ENCODE data around the gene VCP. TPM values are rescaled to one million over a fixed set of nuclear protein-coding genes. Genes with fewer than 3 reads are reported as not detected.

The VCP gene
- total and polyA plus RNA-seq, 2 experiments from 2014 or later: 130 to 408 TPM

Small RNA genes within 50 kb of the gene (small RNA-seq; reads per million reads assigned to genes)
- not detected for gene RN7SL338P (ENCODE audit: low replicate concordance)

Other genes starting within 250 kb of the VCP start
- 0.14 and 0.19 TPM in 2 replicates for gene PHF24, start 114.3 kb downstream of the VCP start, total RNA-seq (2014; rRNA removed; shearing (Covaris generic))
- 0.03 and 0.05 TPM in 2 replicates for gene PHF24, start 114.3 kb downstream of the VCP start, polyA plus RNA-seq (2016; fragmentation: Nextera tagmentation; extraction: Ambion mirVana)
- gene DNAJB5, start 82.9 kb downstream of the VCP start, total RNA-seq (2014; rRNA removed; shearing (Covaris generic)): 37.4 and 37.6 TPM in 2 replicates
- 20.3 and 22.6 TPM in 2 replicates for gene DNAJB5, start 82.9 kb downstream of the VCP start, polyA plus RNA-seq (2016; fragmentation: Nextera tagmentation; extraction: Ambion mirVana)
- 47.0 and 56.2 TPM in 2 replicates for gene FANCG, start 7.3 kb upstream of the VCP start, total RNA-seq (2014; rRNA removed; shearing (Covaris generic))
- 53.1 and 53.8 TPM in 2 replicates for gene FANCG, start 7.3 kb upstream of the VCP start, polyA plus RNA-seq (2016; fragmentation: Nextera tagmentation; extraction: Ambion mirVana)
- 13.6 and 18.9 TPM in 2 replicates for gene PIGO, start 24.0 kb upstream of the VCP start, total RNA-seq (2014; rRNA removed; shearing (Covaris generic))
- 11.2 and 13.6 TPM in 2 replicates for gene PIGO, start 24.0 kb upstream of the VCP start, polyA plus RNA-seq (2016; fragmentation: Nextera tagmentation; extraction: Ambion mirVana)
- gene STOML2, start 30.5 kb upstream of the VCP start, total RNA-seq (2014; rRNA removed; shearing (Covaris generic)): 210 and 221 TPM in 2 replicates
- gene STOML2, start 30.5 kb upstream of the VCP start, polyA plus RNA-seq (2016; fragmentation: Nextera tagmentation; extraction: Ambion mirVana): 109 and 114 TPM in 2 replicates
- gene ATOSB, start 43.2 kb upstream of the VCP start, total RNA-seq (2014; rRNA removed; shearing (Covaris generic)): 3.1 and 6.1 TPM in 2 replicates
- gene ATOSB, start 43.2 kb upstream of the VCP start, polyA plus RNA-seq (2016; fragmentation: Nextera tagmentation; extraction: Ambion mirVana): 2.2 and 2.3 TPM in 2 replicates
- gene UNC13B, start 89.4 kb upstream of the VCP start, total RNA-seq (2014; rRNA removed; shearing (Covaris generic)): 44.9 and 52.1 TPM in 2 replicates
- 8.0 and 8.7 TPM in 2 replicates for gene UNC13B, start 89.4 kb upstream of the VCP start, polyA plus RNA-seq (2016; fragmentation: Nextera tagmentation; extraction: Ambion mirVana)